ENCODE results near the gene PTPRB.

PTPRB gene

GRCh38 chr12:70660002-70660604, 22.9 kb upstream of the PTPRB start:
- H2AFZ ChIP-seq (ENCODE audit: low read length): no peak overlapping the region
- no peaks in the 10 kb centered on the region for H3K27me3 ChIP-seq (ENCODE audit: insufficient read depth, low read length)
- no peak overlapping the region for H3K4me3 ChIP-seq (ENCODE audit: low read depth, low read length, poor library complexity, severe bottlenecking)
- no peaks in the 10 kb centered on the region for H3K9me3 ChIP-seq (ENCODE audit: low read length)
- H3K4me2 ChIP-seq (ENCODE audit: low read length): no peak overlapping the region
- H3K27ac ChIP-seq (ENCODE audit: low read depth, low read length, poor library complexity, severe bottlenecking): no peak overlapping the region
- no peaks in the 10 kb centered on the region for H3K36me3 ChIP-seq (ENCODE audit: insufficient read depth, low read length)
- TF ChIP-seq EZH2 (IDR thresholded peaks at IDR 0.05; ENCODE audit: borderline replicate concordance, low read length): no peak
- TF ChIP-seq, protein P1, sequence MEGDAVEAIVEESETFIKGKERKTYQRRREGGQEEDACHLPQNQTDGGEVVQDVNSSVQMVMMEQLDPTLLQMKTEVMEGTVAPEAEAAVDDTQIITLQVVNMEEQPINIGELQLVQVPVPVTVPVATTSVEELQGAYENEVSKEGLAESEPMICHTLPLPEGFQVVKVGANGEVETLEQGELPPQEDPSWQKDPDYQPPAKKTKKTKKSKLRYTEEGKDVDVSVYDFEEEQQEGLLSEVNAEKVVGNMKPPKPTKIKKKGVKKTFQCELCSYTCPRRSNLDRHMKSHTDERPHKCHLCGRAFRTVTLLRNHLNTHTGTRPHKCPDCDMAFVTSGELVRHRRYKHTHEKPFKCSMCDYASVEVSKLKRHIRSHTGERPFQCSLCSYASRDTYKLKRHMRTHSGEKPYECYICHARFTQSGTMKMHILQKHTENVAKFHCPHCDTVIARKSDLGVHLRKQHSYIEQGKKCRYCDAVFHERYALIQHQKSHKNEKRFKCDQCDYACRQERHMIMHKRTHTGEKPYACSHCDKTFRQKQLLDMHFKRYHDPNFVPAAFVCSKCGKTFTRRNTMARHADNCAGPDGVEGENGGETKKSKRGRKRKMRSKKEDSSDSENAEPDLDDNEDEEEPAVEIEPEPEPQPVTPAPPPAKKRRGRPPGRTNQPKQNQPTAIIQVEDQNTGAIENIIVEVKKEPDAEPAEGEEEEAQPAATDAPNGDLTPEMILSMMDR (IDR thresholded peaks at IDR 0.05; ENCODE audit: low read length): no peak
- no peaks in the 10 kb centered on the region for H3F3A ChIP-seq (ENCODE audit: insufficient read depth, low read length)
- no peaks in the 10 kb centered on the region for H4K20me1 ChIP-seq (ENCODE audit: insufficient read depth, low read length)
- H3K4me1 ChIP-seq (ENCODE audit: insufficient read depth, low read length, severe bottlenecking): no peaks in the 10 kb centered on the region
- H3K9me2 ChIP-seq (ENCODE audit: low read depth, low read length): no peaks in the 10 kb centered on the region
- H3K79me2 ChIP-seq (ENCODE audit: insufficient read depth, low read length): no peaks in the 10 kb centered on the region
- no peak overlapping the region for H3K9ac ChIP-seq (ENCODE audit: low read length)

DNA sequence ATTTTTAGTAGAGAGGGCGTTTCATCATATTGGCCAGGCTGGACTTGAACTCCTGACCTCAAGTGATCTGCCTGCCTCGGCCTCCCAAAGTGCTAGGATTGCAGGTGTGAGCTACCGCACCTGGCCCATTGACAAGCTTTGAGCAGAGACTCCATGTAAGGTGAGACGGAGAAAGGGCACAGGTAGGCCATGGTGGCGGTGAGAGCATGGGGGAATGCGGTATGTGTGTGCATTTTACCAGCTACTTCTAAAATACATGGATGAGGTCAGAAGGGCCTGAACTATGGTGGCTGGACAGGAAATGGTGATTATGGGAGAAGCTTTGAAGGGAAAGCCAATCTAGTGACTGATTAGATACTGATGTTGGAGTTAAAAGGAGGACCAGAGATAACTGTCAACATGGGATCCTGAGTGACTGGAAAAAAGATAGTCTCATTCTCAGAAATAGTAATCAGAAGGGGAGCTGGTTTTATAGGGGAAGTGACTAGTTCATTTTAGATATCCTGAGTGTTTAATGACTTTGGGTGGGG, 21.9 kb upstream of the PTPRB start:
- Histone ChIP-seq H3K9ac (ENCODE audit: low read length) (no peak overlapping the region), H4K20me1 (ENCODE audit: insufficient read depth, low read length) (no peaks in the 10 kb centered on the region), H3K4me2 (ENCODE audit: low read length) (no peak overlapping the region), H3F3A (ENCODE audit: insufficient read depth, low read length) (no peaks in the 10 kb centered on the region), H3K27ac (ENCODE audit: low read depth, low read length, poor library complexity, severe bottlenecking) (no peak overlapping the region), H3K36me3 (ENCODE audit: insufficient read depth, low read length) (no peaks in the 10 kb centered on the region), H3K27me3 (ENCODE audit: insufficient read depth, low read length) (no peaks in the 10 kb centered on the region), H3K9me3 (ENCODE audit: low read length) (no peaks in the 10 kb centered on the region), H2AFZ (ENCODE audit: low read length) (no peak overlapping the region), H3K4me1 (ENCODE audit: insufficient read depth, low read length, severe bottlenecking) (no peaks in the 10 kb centered on the region), H3K9me2 (ENCODE audit: low read depth, low read length) (no peaks in the 10 kb centered on the region), H3K79me2 (ENCODE audit: insufficient read depth, low read length) (no peaks in the 10 kb centered on the region), H3K4me3 (ENCODE audit: low read depth, low read length, poor library complexity, severe bottlenecking) (no peak overlapping the region)
- TF ChIP-seq, protein P1 (IDR thresholded peaks at IDR 0.05; ENCODE audit: low read length): no peak
- no peak for TF ChIP-seq EZH2 (IDR thresholded peaks at IDR 0.05; ENCODE audit: borderline replicate concordance, low read length)

- Histone ChIP-seq H3K27me3 (ENCODE audit: insufficient read depth, low read length) (no peaks in the 10 kb centered on the region), H3K27ac (ENCODE audit: low read depth, low read length, poor library complexity, severe bottlenecking) (no peak overlapping the region), H2AFZ (ENCODE audit: low read length) (no peak overlapping the region), H3F3A (ENCODE audit: insufficient read depth, low read length) (no peaks in the 10 kb centered on the region), H4K20me1 (ENCODE audit: insufficient read depth, low read length) (no peaks in the 10 kb centered on the region), H3K9me3 (ENCODE audit: low read length) (no peaks in the 10 kb centered on the region), H3K79me2 (ENCODE audit: insufficient read depth, low read length) (no peaks in the 10 kb centered on the region), H3K4me3 (ENCODE audit: low read depth, low read length, poor library complexity, severe bottlenecking) (no peak overlapping the region), H3K9me2 (ENCODE audit: low read depth, low read length) (no peaks in the 10 kb centered on the region), H3K4me1 (ENCODE audit: insufficient read depth, low read length, severe bottlenecking) (no peaks in the 10 kb centered on the region), H3K9ac (ENCODE audit: low read length) (no peak overlapping the region), H3K36me3 (ENCODE audit: insufficient read depth, low read length) (no peaks in the 10 kb centered on the region), H3K4me2 (ENCODE audit: low read length) (no peak overlapping the region)
- TF ChIP-seq, protein P1 (IDR thresholded peaks at IDR 0.05; ENCODE audit: low read length): no peak
- TF ChIP-seq EZH2 (IDR thresholded peaks at IDR 0.05; ENCODE audit: borderline replicate concordance, low read length): no peak
These were observed 20.5 kb upstream of the PTPRB start for GRCh38 chr12:70657616-70658286.

Data from OCI-LY1 (cell line).